GM12874 (cell line): ENCODE data around the gene PDE8B.

Source experiments
- CTCF ChIP-seq: IDR thresholded peaks from 2 replicates; pipeline ENCODE4 v1.5.1; 2011; ENCODE audit warnings: low read depth, mild to moderate bottlenecking, control low read depth, low read length, moderate library complexity; ENCODE audit not compliant: insufficient read depth

PDE8B gene

GRCh38 chr5:77355751-77356150 is 145.3 kb downstream of the PDE8B start:
- no peak for TF ChIP-seq CTCF

- no peak for TF ChIP-seq CTCF
Observed at GRCh38 chr5:77356740-77357139, 146.3 kb downstream of the PDE8B start.

- no peak for TF ChIP-seq CTCF
Observed at GRCh38 chr5:77358255-77359205, 148.1 kb downstream of the PDE8B start.

GRCh38 chr5:77359231-77359630 is 148.8 kb downstream of the PDE8B start:
- TF ChIP-seq CTCF = no peak

- no peak for TF ChIP-seq CTCF
Observed at GRCh38 chr5:77360381-77360780, 149.9 kb downstream of the PDE8B start.

- no peak for TF ChIP-seq CTCF
Observed at GRCh38 chr5:77360973-77361372, 150.5 kb downstream of the PDE8B start.

- no peak for TF ChIP-seq CTCF
Observed at GRCh38 chr5:77366717-77367500, 156.4 kb downstream of the PDE8B start.
